Lower lobe of right lung (tissue), 2 donors: ENCODE data around the gene ZNF860. TPM values are rescaled to one million over a fixed set of nuclear protein-coding genes. Genes with fewer than 3 reads are reported as not detected.

Experiments used
- ATAC-seq, 2 donors: fragments of 200-7000 bp; cut with Tn5 transposase; one replicate each; pipeline ENCODE4 v1.9.1; 2020 to 2022; ENCODE audit warnings: mild to moderate bottlenecking in 2 of 2, moderate library complexity in 2 of 2
- DNase-seq: peaks from one replicate; pipeline ENCODE4 v3.0.0-alpha.2; 2020
- H3K27ac ChIP-seq: fragments of 200-600 bp; one replicate; pipeline ENCODE4 v1.8.0; 2022
- H3K27me3 ChIP-seq: fragments of 200-600 bp; one replicate; pipeline ENCODE4 v1.8.0; 2022; ENCODE audit warnings: low read depth
- H3K36me3 ChIP-seq: fragments of 200-600 bp; one replicate; pipeline ENCODE4 v1.8.0; 2022; ENCODE audit warnings: mild to moderate bottlenecking
- H3K4me1 ChIP-seq: fragments of 200-600 bp; one replicate; pipeline ENCODE4 v1.8.0; 2022
- H3K4me3 ChIP-seq: fragments of 200-600 bp; one replicate; pipeline ENCODE4 v1.8.0; 2022; ENCODE audit warnings: mild to moderate bottlenecking
- H3K9me3 ChIP-seq: fragments of 200-600 bp; one replicate; pipeline ENCODE4 v1.8.0; 2022
- CTCF ChIP-seq: fragments of 200-600 bp; IDR thresholded peaks from one replicate; pipeline ENCODE4 v1.8.0; 2022; ENCODE audit warnings: antibody characterized with exemption, mild to moderate bottlenecking
- intact Hi-C: fragments of 100-400 bp; cut with DNase I; formaldehyde crosslinking; loops from one replicate; pipeline ENCODE4 v1.11.0; 2022
- total RNA-seq: library from RNA; stranded (reverse); fragmentation: NEBNext Ultra II Directional; extraction: Animal tissue kit (Norgen Biotek cat#: 25700); gene quantifications from one replicate; pipeline ENCODE4 v1.2.1, GENCODE V29; 2021
- donor health status: DM: no; HTN: yes; CAD: no; lungs with severe emphysema.

The ZNF860 gene
- total RNA-seq, 1 donor from 2014 or later = 1.6 TPM

GRCh38 chr3:31999907-32000439, 18.4 kb downstream of the ZNF860 start:
- Histone ChIP-seq H3K27ac (no peak overlapping the region), H3K27me3 (no peaks in the 10 kb centered on the region), H3K4me1 (no peaks in the 10 kb centered on the region), H3K9me3 (no peaks in the 10 kb centered on the region), H3K36me3 (no peaks in the 10 kb centered on the region), H3K4me3 (no peak overlapping the region)
- DNase-seq = no peak
- intact Hi-C loops = no loop called here
- TF ChIP-seq CTCF = no peak
- no peak for ATAC-seq

- ATAC-seq (no peak), DNase-seq (no peak)
- Histone ChIP-seq H3K4me3 (no peak overlapping the region), H3K4me1 (no peaks in the 10 kb centered on the region), H3K36me3 (no peaks in the 10 kb centered on the region), H3K9me3 (no peaks in the 10 kb centered on the region), H3K27ac (no peak overlapping the region), H3K27me3 (no peaks in the 10 kb centered on the region)
- no peak for TF ChIP-seq CTCF
- intact Hi-C loops = no loop called here
Observed at GRCh38 chr3:32000877-32001276, 19.3 kb downstream of the ZNF860 start.

- no peaks in the 10 kb centered on the region for H3K4me1 ChIP-seq
- no peaks in the 10 kb centered on the region for H3K36me3 ChIP-seq
- no peak overlapping the region for H3K27ac ChIP-seq
- intact Hi-C loops = no loop called here
- H3K27me3 ChIP-seq = no peaks in the 10 kb centered on the region
- ATAC-seq (peak; percentile 85 to 90), DNase-seq (peak; percentile 51)
- no peaks in the 10 kb centered on the region for H3K9me3 ChIP-seq
- H3K4me3 ChIP-seq = no peak overlapping the region
- TF ChIP-seq CTCF = no peak
Observed at GRCh38 chr3:32002561-32003368, 21.2 kb downstream of the ZNF860 start.

- peak; percentile 53 to 56 for ATAC-seq
- Histone ChIP-seq H3K9me3 (no peaks in the 10 kb centered on the region), H3K27me3 (no peaks in the 10 kb centered on the region)
Observed at GRCh38 chr3:32003380-32003779, 21.8 kb downstream of the ZNF860 start.

GRCh38 chr3:32004113-32004765, 22.7 kb downstream of the ZNF860 start:
- Histone ChIP-seq H3K36me3 (no peaks in the 10 kb centered on the region), H3K4me3 (no peak overlapping the region), H3K9me3 (no peaks in the 10 kb centered on the region), H3K27me3 (no peaks in the 10 kb centered on the region), H3K4me1 (no peaks in the 10 kb centered on the region), H3K27ac (no peak overlapping the region)
- peak; percentile 31 to 48 for ATAC-seq
- no peak for DNase-seq
- TF ChIP-seq CTCF = no peak
- intact Hi-C loops = no loop called here

More at GRCh38 chr3:32003380-32003779, 21.8 kb downstream of the ZNF860 start:
- no peak for TF ChIP-seq CTCF
- intact Hi-C loops = no loop called here
- Histone ChIP-seq H3K36me3 (no peaks in the 10 kb centered on the region), H3K27ac (no peak overlapping the region), H3K4me3 (no peak overlapping the region), H3K4me1 (no peaks in the 10 kb centered on the region)
- DNase-seq = no peak
